ENCODE data around the gene FXYD3. TPM values are rescaled to one million over a fixed set of nuclear protein-coding genes. Genes with fewer than 3 reads are reported as not detected.

The FXYD3 gene
- total and polyA plus RNA-seq, 2 donors (not counting 1 experiment from before 2014, with no cell fraction given): not detected

DNA sequence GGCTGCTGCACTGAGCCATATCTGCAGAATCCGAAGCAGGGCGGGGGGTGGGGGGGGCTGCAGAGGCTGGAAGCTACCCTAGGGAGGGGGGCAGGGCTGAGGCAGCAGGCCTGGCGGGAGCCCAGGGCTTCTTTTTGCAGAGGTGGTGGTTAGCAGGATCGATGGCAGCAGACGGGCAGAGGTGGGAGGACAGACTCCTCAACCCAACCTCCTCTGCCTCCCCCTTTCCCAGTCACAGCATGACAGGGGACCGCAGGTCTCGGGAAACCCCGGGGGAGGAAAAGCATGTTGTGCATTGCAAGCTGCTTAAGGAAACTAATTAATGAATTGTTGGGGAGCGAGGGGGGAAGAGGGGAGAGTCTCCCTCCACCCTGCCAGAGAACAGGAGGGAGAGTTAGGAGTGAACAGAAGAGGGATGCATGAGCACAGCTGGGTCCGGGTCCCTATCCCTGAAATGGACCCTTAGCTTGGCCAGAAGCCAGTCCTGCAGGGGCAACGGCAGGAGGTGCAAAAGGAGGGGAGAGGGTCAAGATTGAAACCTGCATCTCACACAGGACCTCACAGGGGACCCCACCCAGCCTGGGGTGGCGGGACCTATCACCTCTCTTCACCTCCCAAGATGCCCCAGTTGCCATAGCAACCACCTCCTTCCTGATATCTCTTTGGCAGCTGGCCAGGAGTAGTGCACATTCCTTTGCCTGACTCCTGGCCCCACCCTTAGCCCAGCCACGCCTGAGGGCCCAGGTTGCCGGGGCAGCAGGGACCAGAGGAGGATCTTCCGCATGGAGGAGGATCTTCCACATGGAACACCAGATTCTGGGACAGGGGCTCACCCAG lies 29.2 kb downstream of the FXYD3 start:
- no peak overlapping the region for H2AFZ ChIP-seq (ENCODE audit: low read length)
- peaks cover 11% of the 10 kb centered on the region for H3K4me1 ChIP-seq (ENCODE audit: control insufficient read depth, extremely low read depth, insufficient read depth, low read length)
- H3K4me3 ChIP-seq (replicated peaks in 1 of 4; ENCODE audit: control extremely low read depth in 1 of 4, insufficient read depth in 1 of 4, low read depth in 3 of 4, low read length in 4 of 4): no peak overlapping the region
- no peak overlapping the region for H3K9ac ChIP-seq (ENCODE audit: insufficient read depth, low read length)
- H3K79me2 ChIP-seq (ENCODE audit: control insufficient read depth, insufficient read depth, low read length): no peaks in the 10 kb centered on the region
- no peak for TF ChIP-seq EZH2 (IDR thresholded peaks at IDR 0.05; ENCODE audit: low read length, missing control alignments)
- TF ChIP-seq, protein P1, sequence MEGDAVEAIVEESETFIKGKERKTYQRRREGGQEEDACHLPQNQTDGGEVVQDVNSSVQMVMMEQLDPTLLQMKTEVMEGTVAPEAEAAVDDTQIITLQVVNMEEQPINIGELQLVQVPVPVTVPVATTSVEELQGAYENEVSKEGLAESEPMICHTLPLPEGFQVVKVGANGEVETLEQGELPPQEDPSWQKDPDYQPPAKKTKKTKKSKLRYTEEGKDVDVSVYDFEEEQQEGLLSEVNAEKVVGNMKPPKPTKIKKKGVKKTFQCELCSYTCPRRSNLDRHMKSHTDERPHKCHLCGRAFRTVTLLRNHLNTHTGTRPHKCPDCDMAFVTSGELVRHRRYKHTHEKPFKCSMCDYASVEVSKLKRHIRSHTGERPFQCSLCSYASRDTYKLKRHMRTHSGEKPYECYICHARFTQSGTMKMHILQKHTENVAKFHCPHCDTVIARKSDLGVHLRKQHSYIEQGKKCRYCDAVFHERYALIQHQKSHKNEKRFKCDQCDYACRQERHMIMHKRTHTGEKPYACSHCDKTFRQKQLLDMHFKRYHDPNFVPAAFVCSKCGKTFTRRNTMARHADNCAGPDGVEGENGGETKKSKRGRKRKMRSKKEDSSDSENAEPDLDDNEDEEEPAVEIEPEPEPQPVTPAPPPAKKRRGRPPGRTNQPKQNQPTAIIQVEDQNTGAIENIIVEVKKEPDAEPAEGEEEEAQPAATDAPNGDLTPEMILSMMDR (conservative IDR thresholded peaks at IDR 0.05 in 1 of 2, IDR thresholded peaks at IDR 0.05 in 1 of 2; ENCODE audit: low read depth in 1 of 2, low read length in 2 of 2): no peak
- H3K36me3 ChIP-seq (ENCODE audit: control insufficient read depth, insufficient read depth, low read length): no peaks in the 10 kb centered on the region
- H4K20me1 ChIP-seq (ENCODE audit: control insufficient read depth, extremely low read depth, insufficient read depth, low read length): no peaks in the 10 kb centered on the region
- H3K27ac ChIP-seq (ENCODE audit: insufficient read depth, low read length): no peak overlapping the region
- no peaks in the 10 kb centered on the region for H3K9me3 ChIP-seq (ENCODE audit: control insufficient read depth, insufficient read depth, low read depth, low read length)
- DNase-seq (ENCODE audit: low read depth in 2 of 2): no peak
- H3K4me2 ChIP-seq (ENCODE audit: extremely low read depth, insufficient read depth, low read length): no peak overlapping the region
- H3K27me3 ChIP-seq (ENCODE audit: control insufficient read depth, insufficient read depth, low read length): no peaks in the 10 kb centered on the region

DNA sequence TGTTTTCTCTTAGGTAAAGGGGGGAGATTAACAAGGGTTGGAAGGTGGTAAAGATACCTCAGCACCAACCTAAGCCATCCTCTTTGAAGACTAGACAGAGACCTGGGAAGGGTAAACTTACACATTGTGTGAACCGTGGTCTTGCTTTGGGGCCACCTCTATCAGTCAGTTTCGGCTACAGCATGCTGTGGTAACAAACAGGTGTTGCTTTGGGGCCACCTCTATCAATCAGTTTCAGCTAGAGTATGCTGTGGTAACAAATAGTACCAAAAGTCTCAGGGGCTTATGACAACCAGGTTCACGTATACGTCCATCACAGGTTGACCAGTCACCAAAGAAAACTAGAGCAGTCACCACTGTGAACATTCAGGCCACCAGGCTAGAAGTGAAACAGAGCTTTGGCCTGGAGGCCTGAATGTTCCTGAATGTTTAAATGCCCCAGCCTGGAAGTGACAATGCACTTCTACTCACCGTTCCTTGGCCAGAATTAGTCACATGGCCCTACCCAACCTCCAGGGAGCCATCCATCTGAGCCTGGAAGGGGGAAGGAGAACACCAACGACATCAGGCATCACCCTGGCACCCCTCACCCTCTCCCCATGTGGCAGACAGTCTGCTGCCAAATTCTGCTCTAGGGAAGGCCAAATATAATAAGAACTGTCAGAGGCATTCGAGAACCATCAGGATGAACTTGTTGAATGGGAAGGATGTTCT lies 31.3 kb downstream of the FXYD3 start:
- TF ChIP-seq, protein P1 (conservative IDR thresholded peaks at IDR 0.05 in 1 of 2, IDR thresholded peaks at IDR 0.05 in 1 of 2; ENCODE audit: low read depth in 1 of 2, low read length in 2 of 2): no peak
- TF ChIP-seq EZH2 (IDR thresholded peaks at IDR 0.05; ENCODE audit: low read length, missing control alignments): no peak
- H4K20me1 ChIP-seq (ENCODE audit: control insufficient read depth, extremely low read depth, insufficient read depth, low read length): no peaks in the 10 kb centered on the region
- no peaks in the 10 kb centered on the region for H3K27me3 ChIP-seq (ENCODE audit: control insufficient read depth, insufficient read depth, low read length)
- H3K27ac ChIP-seq (ENCODE audit: insufficient read depth, low read length): no peak overlapping the region
- H3K4me3 ChIP-seq (replicated peaks in 1 of 4; ENCODE audit: control extremely low read depth in 1 of 4, insufficient read depth in 1 of 4, low read depth in 3 of 4, low read length in 4 of 4): no peak overlapping the region
- no peak overlapping the region for H3K4me2 ChIP-seq (ENCODE audit: extremely low read depth, insufficient read depth, low read length)
- H3K36me3 ChIP-seq (ENCODE audit: control insufficient read depth, insufficient read depth, low read length): no peaks in the 10 kb centered on the region
- no peak for DNase-seq (ENCODE audit: low read depth in 2 of 2)
- no peak overlapping the region for H2AFZ ChIP-seq (ENCODE audit: low read length)
- no peaks in the 10 kb centered on the region for H3K4me1 ChIP-seq (ENCODE audit: control insufficient read depth, extremely low read depth, insufficient read depth, low read length)
- no peak overlapping the region for H3K9ac ChIP-seq (ENCODE audit: insufficient read depth, low read length)
- no peaks in the 10 kb centered on the region for H3K9me3 ChIP-seq (ENCODE audit: control insufficient read depth, insufficient read depth, low read depth, low read length)
- no peaks in the 10 kb centered on the region for H3K79me2 ChIP-seq (ENCODE audit: control insufficient read depth, insufficient read depth, low read length)

DNA sequence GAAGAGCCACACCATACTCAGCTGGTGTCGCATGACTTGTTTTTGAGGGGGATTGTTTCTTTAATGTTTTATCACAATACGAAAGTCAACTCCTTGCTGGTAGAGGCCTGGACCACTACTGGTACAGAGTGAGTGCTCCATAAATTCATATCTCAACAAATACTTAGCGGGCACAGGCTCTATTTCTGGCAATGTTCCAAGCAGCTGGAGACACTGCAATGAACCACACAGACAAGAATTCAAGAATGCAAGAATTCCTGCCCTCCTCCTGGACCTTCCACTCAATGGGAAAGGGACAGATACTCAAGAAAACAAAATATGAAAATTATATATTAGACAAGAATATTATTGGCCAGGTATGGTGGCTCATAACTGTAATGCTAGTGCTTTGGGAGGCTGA lies 33.8 kb downstream of the FXYD3 start:
- DNase-seq (ENCODE audit: low read depth in 2 of 2): no peak
- TF ChIP-seq EZH2 (IDR thresholded peaks at IDR 0.05; ENCODE audit: low read length, missing control alignments): no peak
- TF ChIP-seq, protein P1 (conservative IDR thresholded peaks at IDR 0.05 in 1 of 2, IDR thresholded peaks at IDR 0.05 in 1 of 2; ENCODE audit: low read depth in 1 of 2, low read length in 2 of 2): no peak
- Histone ChIP-seq H3K4me3 (replicated peaks in 1 of 4; ENCODE audit: control extremely low read depth in 1 of 4, insufficient read depth in 1 of 4, low read depth in 3 of 4, low read length in 4 of 4) (no peak overlapping the region), H3K27ac (ENCODE audit: insufficient read depth, low read length) (no peak overlapping the region), H3K4me2 (ENCODE audit: extremely low read depth, insufficient read depth, low read length) (no peak overlapping the region), H4K20me1 (ENCODE audit: control insufficient read depth, extremely low read depth, insufficient read depth, low read length) (no peaks in the 10 kb centered on the region), H3K36me3 (ENCODE audit: control insufficient read depth, insufficient read depth, low read length) (no peaks in the 10 kb centered on the region), H3K27me3 (ENCODE audit: control insufficient read depth, insufficient read depth, low read length) (no peaks in the 10 kb centered on the region), H3K79me2 (ENCODE audit: control insufficient read depth, insufficient read depth, low read length) (no peaks in the 10 kb centered on the region), H3K9me3 (ENCODE audit: control insufficient read depth, insufficient read depth, low read depth, low read length) (no peaks in the 10 kb centered on the region), H3K4me1 (ENCODE audit: control insufficient read depth, extremely low read depth, insufficient read depth, low read length) (no peaks in the 10 kb centered on the region), H2AFZ (ENCODE audit: low read length) (no peak overlapping the region), H3K9ac (ENCODE audit: insufficient read depth, low read length) (no peak overlapping the region)
